ENCODE data around the gene CCL18.
"Not testable (repeated sequence)": the region's sequence is repeated elsewhere in the genome, so short reads cannot be mapped to it uniquely, and the experiment has no call there.

The CCL18 gene

DNA sequence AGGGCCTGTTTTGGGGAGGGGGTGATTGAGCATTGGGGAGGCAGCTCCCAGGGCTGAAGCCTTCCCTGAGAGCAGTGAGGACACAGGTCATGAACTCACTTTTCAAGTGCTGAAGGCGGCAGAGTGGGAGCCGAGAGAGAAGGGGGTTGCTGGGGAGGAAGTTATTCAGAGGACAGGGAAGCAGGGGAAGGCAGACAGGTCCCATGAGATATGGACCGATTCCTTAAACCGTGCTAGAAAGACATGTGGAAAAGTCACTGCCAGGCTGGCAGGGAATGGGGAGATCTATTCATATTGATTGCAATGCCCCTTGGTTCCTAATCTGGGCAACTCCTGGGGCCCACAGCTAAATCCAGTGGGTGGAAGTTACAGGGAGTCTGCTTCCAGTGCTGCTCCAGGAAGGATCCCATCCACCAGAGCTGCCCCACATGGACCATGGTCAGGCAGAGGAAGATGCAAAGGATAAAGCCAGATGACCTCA lies 40.7 kb downstream of the CCL18 start:
- DNase-seq: no peak

DNA sequence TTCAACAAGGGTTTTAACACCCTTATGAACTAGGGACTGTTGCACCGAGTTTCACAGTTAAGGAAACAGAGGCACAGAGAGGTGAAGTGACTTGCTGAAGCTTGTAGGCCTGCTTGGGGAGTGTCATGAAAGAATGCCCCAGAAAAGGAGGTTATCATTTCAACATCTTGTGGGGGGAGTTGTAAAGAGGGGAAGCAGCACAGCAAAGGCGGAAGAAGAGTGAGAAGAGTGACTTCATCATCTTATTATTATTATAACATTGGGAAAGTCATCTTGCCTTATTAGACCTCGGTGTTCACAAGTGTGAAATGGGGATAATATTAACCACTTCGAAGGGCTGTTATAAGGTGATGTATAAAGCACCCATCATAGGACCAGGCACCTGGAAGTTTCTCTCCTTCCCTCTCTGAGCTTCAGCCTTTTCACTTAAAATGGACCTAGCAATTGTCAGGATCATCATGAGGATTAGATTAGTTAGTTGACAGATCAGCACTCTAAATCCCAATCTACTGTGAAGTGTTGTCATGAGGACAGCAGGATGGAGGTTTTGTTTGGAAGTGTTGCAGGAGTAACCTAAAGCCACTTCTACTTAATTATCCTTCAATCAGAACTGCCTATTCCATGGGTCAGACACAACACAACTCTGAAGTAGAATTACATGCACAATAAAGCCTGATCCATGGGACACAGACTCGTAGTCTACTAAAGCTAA lies 41.9 kb downstream of the CCL18 start:
- DNase-seq: no peak

DNA sequence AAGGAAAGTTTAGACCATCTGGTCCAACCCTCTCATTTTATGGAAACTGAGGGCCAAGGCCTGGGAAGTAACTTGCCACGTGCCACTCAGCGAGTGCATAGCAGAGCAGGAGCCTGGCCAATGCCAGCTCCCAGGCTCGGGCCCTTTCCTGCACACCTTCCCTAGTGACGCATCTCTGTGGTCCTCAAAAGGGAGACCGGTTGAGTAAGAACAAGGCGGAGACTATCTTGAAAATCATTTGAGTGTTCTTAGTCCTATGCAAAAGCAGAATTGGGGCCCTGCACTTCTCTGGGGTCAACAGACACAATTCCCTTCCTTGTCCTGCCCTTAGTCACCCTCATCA lies 42.4 kb downstream of the CCL18 start:
- DNase-seq: no peak

DNA sequence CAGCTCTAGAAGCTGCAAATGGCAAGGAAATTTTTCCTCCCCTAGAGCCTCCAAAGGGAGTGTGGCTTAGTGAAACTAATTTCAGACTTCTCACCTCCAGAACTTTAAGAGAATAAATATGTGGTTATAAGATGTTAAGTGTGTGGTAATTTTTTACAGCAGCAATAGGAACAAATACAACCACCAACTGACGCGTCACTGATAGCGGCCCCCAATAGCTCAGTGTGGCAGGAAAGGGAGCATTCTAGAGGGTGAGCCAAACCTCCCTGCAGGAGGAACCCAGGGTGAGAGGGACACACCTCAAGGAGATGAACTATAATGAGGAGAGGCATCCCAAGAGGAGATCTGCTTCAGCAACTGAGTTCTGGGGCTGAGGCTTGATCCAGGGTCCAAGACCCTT lies 43.6 kb downstream of the CCL18 start:
- DNase-seq: no peak

DNA sequence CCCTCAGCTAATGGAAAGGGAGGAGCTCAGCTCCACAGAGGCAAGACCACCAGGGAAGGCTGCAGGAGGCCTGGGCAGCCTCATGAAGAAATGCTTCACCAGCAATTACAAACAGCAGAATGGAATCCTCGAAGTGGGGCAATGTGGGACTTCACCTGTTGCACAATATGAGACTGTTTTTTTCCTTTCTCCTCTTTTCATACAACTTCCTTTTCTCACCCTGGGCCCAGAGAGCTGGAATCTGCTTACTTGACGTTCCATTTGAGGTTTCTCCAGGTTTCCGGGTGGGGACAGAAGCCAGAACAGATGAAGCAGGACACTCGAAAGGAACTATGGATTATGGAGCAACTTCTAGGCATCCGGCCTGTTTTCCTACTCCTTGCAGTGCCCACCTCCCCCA lies 44.2 kb downstream of the CCL18 start:
- DNase-seq: not testable (repeated sequence)

DNA sequence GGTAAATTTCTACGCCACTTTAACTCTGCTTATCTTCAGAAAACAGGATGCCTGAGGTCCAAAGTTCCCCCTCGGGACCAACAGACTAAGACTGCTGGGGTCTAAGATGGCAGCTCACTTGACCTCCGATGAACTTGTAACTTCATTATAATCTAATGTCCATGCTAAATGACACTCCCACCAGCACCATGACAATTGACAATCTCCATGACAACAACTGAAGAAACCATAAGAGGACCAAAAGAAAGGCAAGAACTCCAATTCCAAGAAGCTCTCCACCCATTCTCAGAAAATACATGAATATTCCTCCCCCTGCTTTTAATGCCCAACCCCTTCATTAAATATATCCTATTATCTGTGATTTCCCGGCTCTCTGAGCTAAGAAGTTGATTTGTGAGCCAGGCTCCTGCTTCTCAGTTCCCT lies 47.0 kb downstream of the CCL18 start:
- no peak for DNase-seq

DNA sequence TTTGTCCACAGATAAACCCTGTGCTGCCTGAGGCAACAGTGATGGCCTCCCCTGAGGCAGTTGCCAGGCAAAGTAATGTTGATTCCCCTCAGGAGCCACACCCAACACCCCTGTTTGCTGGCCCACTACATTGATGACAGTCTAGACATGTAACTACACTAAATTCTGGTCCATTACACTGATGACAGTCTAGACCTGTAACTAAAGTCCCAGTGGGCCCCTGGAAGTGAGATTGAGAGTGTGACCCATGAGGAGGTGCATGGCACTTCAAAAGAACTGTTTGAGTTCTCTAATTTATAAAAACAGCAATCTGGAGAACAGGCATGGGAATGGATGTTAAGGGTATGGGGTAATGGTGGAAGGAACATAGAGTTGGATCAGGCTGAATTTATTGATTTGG lies 48.5 kb downstream of the CCL18 start:
- no peak for DNase-seq

DNA sequence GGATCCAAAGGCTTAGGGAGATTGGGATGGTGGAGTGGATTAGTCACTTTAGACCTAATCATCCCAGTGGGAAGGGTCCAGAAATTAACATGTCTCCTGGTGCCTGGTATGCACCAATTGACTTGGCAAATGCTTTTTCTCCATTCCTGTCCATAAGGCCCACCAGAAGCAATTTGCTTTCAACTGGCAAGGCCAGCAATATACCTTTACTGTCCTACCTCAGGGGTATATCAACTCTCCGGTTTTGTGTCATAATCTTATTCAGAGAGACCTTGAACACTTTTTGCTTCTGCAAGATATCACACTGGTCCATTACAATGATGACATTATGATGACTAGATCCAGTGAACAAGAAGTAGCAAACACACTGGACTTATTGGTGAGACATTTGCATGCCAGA lies 49.1 kb downstream of the CCL18 start:
- DNase-seq: not testable (repeated sequence)

DNA sequence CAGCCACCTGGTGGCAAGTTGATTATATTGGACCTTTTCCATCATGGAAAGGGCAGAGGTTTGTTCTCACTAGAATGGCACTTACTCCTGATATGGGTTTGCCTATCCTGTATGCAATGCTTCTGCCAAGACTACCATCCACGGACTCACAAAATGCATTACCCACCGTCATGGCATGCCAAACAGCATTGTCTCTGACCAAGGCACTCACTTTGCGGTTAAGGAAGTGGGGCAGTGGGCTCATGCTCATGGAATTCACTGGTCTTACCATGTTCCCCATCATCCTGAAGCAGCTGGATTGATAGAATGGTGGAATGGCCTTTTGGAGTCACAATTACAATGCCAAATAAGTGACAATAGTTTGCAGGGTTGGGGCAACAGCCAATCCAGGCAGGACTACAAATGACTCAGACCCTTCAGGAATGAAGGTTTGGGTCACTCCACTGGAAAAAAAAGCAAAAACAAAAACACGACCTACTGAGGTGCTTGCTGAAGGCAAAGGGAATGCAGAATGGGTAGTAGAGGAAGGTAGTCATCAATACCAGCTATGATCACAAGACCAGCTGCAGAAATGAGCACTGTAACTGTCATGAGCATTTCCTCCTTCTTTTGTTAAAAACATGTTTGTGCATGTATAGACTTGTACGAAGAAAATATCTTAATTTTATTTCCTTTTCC lies 51.0 kb downstream of the CCL18 start:
- DNase-seq: not testable (repeated sequence)

DNA sequence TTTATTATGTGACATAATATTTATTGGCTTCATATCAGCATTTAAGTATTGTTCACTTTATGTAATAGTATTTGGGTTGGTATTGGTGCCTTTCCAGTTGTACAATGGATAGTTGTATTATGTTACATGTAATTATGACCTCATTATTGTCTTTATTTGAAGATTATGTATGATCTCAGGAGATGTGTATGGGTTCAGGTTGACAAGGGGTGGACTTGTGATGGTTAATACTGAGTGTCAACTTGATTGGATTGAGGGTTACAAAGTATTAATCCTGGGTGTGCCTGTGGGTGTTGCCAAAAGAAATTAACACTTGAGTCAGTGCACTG lies 51.5 kb downstream of the CCL18 start:
- DNase-seq: not testable (repeated sequence)

DNA sequence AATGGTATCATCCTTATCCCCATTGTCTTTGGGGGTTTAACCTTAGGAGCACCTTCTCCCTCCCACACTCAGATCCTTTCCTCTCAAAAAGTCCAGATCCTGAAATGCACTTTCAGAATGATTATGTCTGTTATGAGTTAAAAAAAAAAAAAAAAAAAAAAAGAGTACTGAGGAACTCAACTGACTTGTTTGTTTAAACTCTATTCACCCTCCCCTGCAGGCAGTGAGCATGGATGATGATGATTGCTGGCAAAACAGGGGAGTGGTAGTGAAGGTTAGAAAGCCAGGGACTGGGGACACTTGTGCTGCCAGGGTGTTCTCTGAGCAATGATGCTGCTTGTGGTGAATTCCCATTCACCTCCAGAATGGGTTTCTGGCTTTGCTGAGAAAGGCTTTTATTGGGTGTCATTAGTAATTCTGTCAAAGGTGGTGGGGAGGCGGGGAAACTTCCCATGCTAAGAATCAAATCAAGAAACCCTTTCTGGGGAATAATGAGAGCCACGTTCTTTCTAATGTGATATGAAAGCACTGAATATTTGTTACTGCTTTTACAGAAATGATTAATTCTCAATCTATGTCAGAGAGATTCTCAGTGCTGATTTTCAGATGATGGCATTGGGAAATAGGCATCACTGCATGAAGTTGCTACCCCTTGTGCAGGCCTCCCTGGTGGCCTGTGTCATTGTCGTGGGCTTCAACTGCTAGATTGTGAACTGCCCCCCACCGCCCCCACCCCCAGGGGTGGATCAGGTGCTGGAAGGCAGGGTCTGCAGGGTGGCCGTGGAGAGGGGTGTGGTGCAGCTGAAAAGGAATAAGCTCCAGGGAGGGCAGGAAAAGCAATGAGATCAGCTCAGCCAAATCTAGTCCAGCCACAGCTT lies 53.7 kb downstream of the CCL18 start:
- DNase-seq: no peak

DNA sequence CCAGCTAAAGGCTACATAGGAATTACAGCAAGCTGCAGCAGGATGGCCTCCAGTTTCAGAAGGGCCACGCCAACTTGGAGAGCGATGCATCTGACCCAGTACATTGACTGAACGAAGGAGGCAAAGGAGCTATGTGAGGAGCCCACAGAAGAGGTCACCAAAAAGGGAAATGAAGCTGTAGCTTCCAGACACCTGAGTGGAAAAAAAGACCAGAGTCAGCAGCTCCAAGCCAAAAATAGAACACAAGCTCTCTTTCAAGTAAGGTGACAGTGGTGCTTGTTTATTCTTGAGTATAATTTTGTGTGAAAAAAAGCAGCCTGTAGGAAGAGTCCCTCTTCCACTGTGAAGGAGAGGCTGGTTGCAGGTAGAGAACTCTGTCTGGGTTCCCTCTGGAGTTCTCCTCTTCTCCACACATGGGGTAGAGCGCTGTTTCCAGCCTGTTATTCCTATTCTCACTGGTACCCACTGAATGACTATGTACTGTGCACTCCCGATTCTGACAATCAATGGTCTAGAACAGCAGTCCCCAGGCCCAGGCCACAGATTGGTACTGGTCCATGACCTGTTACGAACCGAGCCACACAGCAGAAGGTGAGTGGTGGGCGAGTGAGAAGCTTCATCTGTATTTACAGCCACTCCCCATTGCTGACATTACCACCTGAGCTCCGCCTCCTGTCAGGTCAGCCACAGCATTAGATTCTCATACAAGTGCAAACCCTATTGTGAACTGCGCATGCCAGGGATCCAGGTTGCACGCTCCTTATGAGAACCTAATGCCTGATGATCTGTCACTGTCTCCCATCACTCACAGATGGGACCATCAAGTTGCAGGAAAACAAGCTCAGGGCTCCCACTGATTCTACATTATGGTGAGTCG lies 54.6 kb downstream of the CCL18 start:
- DNase-seq: no peak

DNA sequence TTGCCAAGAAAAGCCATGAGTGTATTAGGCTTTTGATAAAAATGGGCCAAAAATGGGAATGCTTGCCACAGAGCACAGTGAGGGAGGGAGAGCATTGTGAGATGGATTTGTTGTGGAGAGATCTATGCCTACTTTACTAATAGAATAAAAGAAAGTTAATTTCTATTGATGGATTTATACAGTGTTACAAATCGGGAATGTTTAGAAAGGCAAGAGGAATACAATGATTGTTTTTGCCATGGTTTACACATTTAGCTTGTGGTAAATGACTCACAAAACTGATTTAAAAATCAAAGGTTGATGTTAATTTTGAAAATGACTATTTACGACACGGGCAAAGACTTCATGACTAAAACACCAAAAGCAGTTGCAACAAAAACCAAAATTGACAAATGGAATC lies 56.1 kb downstream of the CCL18 start:
- no peak for DNase-seq

DNA sequence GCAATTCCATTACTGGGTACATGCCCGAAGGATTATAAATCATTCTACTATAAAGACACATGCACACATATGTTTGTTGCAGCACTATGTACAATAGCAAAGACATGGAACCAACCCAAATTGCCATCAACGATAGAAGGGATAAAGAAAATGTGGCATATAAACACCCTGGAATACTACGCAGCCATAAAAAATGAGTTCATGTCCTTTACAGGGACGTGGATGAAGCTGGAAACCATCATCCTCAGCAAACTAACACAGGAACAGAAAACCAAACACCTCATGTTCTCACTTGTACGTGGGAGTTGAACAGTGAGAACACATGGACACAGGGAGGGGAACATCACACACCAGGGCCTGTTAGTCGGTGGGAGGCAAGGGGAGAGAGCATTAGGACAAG lies 57.0 kb downstream of the CCL18 start:
- DNase-seq: not testable (repeated sequence)

All from DMS79 (cell line).